ENCODE data around the gene PRSS27. TPM values are rescaled to one million over a fixed set of nuclear protein-coding genes. Genes with fewer than 3 reads are reported as not detected.

PRSS27 gene
- total and polyA plus RNA-seq, 2 donors: 0.28 to 6.5 TPM

DNA sequence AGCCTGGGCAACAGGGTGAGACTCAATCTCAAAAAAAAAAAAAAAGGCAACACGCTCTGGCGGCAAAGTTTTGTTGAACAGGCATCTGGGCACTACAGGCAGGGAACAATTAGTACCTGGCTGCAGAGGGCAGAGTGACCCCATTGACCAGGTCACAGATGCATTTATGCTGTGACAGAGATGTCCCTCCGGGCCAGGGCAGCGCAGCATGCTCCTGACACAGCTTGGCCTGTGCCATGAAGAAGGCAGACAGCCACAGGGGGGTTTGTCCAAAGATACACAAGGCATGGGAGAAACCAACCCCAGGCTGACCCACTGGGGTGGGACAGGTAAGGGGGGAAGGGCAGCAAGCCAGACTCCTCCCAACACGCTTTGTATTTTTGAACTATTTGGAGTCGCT lies 24.7 kb upstream of the PRSS27 start:
- H3K9me3 ChIP-seq (ENCODE audit: control insufficient read depth in 2 of 2, insufficient read depth in 1 of 2, low read length in 1 of 2): no peaks in the 10 kb centered on the region
- H3K4me1 ChIP-seq (ENCODE audit: control insufficient read depth in 2 of 2, insufficient read depth in 2 of 2, low read length in 2 of 2): peaks cover 0 to 9% of the 10 kb centered on the region in 2 donors
- no peaks in the 10 kb centered on the region for H3K27me3 ChIP-seq (ENCODE audit: control insufficient read depth in 2 of 2, insufficient read depth in 1 of 2, low read length in 1 of 2)
- DNase-seq (ENCODE audit: low read depth in 6 of 9, low spot score in 9 of 9): no peak
- H3K27ac ChIP-seq (ENCODE audit: low read depth in 1 of 2, low read length in 1 of 2): no peak overlapping the region
- peaks cover 0 to 4% of the 10 kb centered on the region in 2 donors for H3K36me3 ChIP-seq (ENCODE audit: control insufficient read depth in 2 of 2, insufficient read depth in 2 of 2, low read length in 1 of 2)
- WGBS: 96% methylated on average over 6 of the region's 6 CpGs
- H3K4me3 ChIP-seq (ENCODE audit: low read length in 2 of 2): no peak overlapping the region

GRCh38 chr16:2743007-2743810 lies 23.2 kb upstream of the PRSS27 start:
- H3K9me3 ChIP-seq (ENCODE audit: control insufficient read depth in 2 of 2, insufficient read depth in 1 of 2, low read length in 1 of 2): no peaks in the 10 kb centered on the region
- H3K27me3 ChIP-seq (ENCODE audit: control insufficient read depth in 2 of 2, insufficient read depth in 1 of 2, low read length in 1 of 2): no peaks in the 10 kb centered on the region
- H3K4me1 ChIP-seq (ENCODE audit: control insufficient read depth in 2 of 2, insufficient read depth in 2 of 2, low read length in 2 of 2): peaks cover 0 to 16% of the 10 kb centered on the region in 2 donors
- H3K4me3 ChIP-seq (ENCODE audit: low read length in 2 of 2): no peak overlapping the region
- no peak overlapping the region for H3K27ac ChIP-seq (ENCODE audit: low read depth in 1 of 2, low read length in 1 of 2)
- 95% methylated on average over 19 of the region's 19 CpGs for WGBS
- H3K36me3 ChIP-seq (ENCODE audit: control insufficient read depth in 2 of 2, insufficient read depth in 2 of 2, low read length in 1 of 2): no peaks in the 10 kb centered on the region
- no peak for DNase-seq (ENCODE audit: low read depth in 6 of 9, low spot score in 9 of 9)

DNA sequence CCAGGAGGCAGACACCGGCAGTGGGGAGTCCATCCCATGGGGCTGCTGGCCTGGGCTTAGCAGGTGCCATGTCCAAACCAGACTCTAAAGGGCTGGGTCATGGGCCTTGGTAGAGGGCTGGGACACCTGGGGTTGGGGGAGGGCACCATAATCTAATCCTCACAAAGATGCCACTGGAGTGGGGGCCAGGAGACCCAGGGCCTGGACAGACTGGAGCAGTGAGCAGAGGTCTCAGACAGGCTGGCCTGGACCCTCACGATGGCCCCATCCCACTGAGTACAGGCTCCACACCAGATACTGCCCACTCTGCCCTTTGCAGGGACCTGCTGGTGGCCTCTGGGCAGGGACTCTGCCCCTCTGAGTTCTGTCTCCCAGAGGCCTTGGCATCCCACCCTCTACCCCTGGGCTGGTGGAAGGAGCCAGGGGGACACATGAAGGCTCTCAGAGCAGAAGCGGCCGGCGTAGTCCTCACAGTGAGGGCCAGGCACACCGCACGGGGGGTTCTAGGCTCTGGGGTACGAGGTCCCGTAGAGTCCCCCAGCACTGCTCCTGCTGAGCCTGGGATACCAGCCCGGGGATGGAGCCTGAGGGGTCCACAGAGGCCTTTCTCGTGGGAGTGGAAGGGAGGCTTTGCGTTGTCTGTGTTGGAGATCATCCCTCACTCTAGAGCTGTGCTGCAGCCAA lies 22.4 kb upstream of the PRSS27 start:
- H3K9me3 ChIP-seq (ENCODE audit: control insufficient read depth in 2 of 2, insufficient read depth in 1 of 2, low read length in 1 of 2): no peaks in the 10 kb centered on the region
- peaks cover 0 to 16% of the 10 kb centered on the region in 2 donors for H3K4me1 ChIP-seq (ENCODE audit: control insufficient read depth in 2 of 2, insufficient read depth in 2 of 2, low read length in 2 of 2)
- no peaks in the 10 kb centered on the region for H3K36me3 ChIP-seq (ENCODE audit: control insufficient read depth in 2 of 2, insufficient read depth in 2 of 2, low read length in 1 of 2)
- WGBS: 96% methylated on average over 12 of the region's 12 CpGs
- no peak overlapping the region for H3K4me3 ChIP-seq (ENCODE audit: low read length in 2 of 2)
- DNase-seq (ENCODE audit: low read depth in 6 of 9, low spot score in 9 of 9): no peak
- H3K27ac ChIP-seq (ENCODE audit: low read depth in 1 of 2, low read length in 1 of 2): no peak overlapping the region
- no peaks in the 10 kb centered on the region for H3K27me3 ChIP-seq (ENCODE audit: control insufficient read depth in 2 of 2, insufficient read depth in 1 of 2, low read length in 1 of 2)

DNA sequence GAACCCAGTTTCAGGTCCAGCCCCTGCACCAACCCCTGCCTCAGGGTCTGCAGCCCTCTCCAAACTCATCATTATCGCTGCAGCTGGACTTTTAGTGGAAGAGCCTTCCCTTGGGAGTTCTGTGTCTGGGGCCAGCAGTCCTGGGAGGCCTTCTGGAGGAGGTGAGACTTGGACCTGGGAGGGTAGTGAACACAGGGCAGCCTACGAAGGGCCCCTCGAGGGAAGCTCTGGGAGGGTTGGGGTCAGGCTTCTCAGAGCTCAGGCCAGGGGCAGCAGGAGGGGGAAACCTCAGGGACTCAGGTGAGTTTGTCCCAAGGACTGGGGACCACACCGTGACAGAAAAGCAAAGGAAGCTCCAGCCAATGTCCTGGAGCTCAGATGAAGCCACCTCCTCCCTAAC lies 21.1 kb upstream of the PRSS27 start:
- no peak for DNase-seq (ENCODE audit: low read depth in 6 of 9, low spot score in 9 of 9)
- H3K9me3 ChIP-seq (ENCODE audit: control insufficient read depth in 2 of 2, insufficient read depth in 1 of 2, low read length in 1 of 2): no peaks in the 10 kb centered on the region
- 95% methylated on average over 4 of the region's 4 CpGs for WGBS
- H3K27ac ChIP-seq (ENCODE audit: low read depth in 1 of 2, low read length in 1 of 2): no peak overlapping the region
- no peaks in the 10 kb centered on the region for H3K36me3 ChIP-seq (ENCODE audit: control insufficient read depth in 2 of 2, insufficient read depth in 2 of 2, low read length in 1 of 2)
- H3K27me3 ChIP-seq (ENCODE audit: control insufficient read depth in 2 of 2, insufficient read depth in 1 of 2, low read length in 1 of 2): no peaks in the 10 kb centered on the region
- peaks cover 0 to 16% of the 10 kb centered on the region in 2 donors for H3K4me1 ChIP-seq (ENCODE audit: control insufficient read depth in 2 of 2, insufficient read depth in 2 of 2, low read length in 2 of 2)
- H3K4me3 ChIP-seq (ENCODE audit: low read length in 2 of 2): no peak overlapping the region

- Histone ChIP-seq H3K9me3 (ENCODE audit: control insufficient read depth in 2 of 2, insufficient read depth in 1 of 2, low read length in 1 of 2) (no peaks in the 10 kb centered on the region), H3K27ac (ENCODE audit: low read depth in 1 of 2, low read length in 1 of 2) (no peak overlapping the region), H3K36me3 (ENCODE audit: control insufficient read depth in 2 of 2, insufficient read depth in 2 of 2, low read length in 1 of 2) (no peaks in the 10 kb centered on the region), H3K27me3 (ENCODE audit: control insufficient read depth in 2 of 2, insufficient read depth in 1 of 2, low read length in 1 of 2) (no peaks in the 10 kb centered on the region), H3K4me1 (ENCODE audit: control insufficient read depth in 2 of 2, insufficient read depth in 2 of 2, low read length in 2 of 2) (peaks cover 0 to 16% of the 10 kb centered on the region in 2 donors), H3K4me3 (ENCODE audit: low read length in 2 of 2) (no peak overlapping the region)
- WGBS: 97% methylated on average over 6 of the region's 6 CpGs
- DNase-seq (ENCODE audit: low read depth in 6 of 9, low spot score in 9 of 9): no peak
These were observed 20.5 kb upstream of the PRSS27 start for GRCh38 chr16:2740476-2740875.

- H3K27ac ChIP-seq (ENCODE audit: low read depth in 1 of 2, low read length in 1 of 2): no peak overlapping the region
- DNase-seq (ENCODE audit: low read depth in 6 of 9, low spot score in 9 of 9): no peak
- H3K27me3 ChIP-seq (ENCODE audit: control insufficient read depth in 2 of 2, insufficient read depth in 1 of 2, low read length in 1 of 2): no peaks in the 10 kb centered on the region
- H3K4me1 ChIP-seq (ENCODE audit: control insufficient read depth in 2 of 2, insufficient read depth in 2 of 2, low read length in 2 of 2): peaks cover 0 to 16% of the 10 kb centered on the region in 2 donors
- WGBS: 96% methylated on average over 8 of the region's 8 CpGs
- no peaks in the 10 kb centered on the region for H3K9me3 ChIP-seq (ENCODE audit: control insufficient read depth in 2 of 2, insufficient read depth in 1 of 2, low read length in 1 of 2)
- H3K36me3 ChIP-seq (ENCODE audit: control insufficient read depth in 2 of 2, insufficient read depth in 2 of 2, low read length in 1 of 2): no peaks in the 10 kb centered on the region
- no peak overlapping the region for H3K4me3 ChIP-seq (ENCODE audit: low read length in 2 of 2)
These were observed 19.8 kb upstream of the PRSS27 start for GRCh38 chr16:2739625-2740430.

DNA sequence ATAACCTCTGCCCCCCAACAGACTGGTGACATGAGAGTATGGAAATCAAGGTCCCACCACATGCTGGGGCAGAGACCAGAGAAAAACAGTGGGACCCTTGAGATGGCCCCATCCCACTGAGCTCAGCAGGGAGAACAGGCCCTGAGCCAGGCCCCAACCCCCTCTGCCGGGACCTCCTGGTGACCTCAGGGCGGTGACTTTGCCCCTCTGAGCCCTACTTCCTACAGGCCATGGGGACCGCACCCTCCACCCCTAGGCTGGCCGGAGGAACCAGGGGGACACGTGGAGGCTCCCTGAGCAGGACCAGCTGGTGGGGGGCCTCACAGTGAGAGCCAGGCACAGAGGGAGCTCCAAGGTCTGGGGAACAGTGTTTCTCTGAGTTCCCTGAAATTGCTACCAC lies 18.6 kb upstream of the PRSS27 start:
- Histone ChIP-seq H3K27ac (ENCODE audit: low read depth in 1 of 2, low read length in 1 of 2) (no peak overlapping the region), H3K36me3 (ENCODE audit: control insufficient read depth in 2 of 2, insufficient read depth in 2 of 2, low read length in 1 of 2) (no peaks in the 10 kb centered on the region), H3K4me3 (ENCODE audit: low read length in 2 of 2) (no peak overlapping the region), H3K9me3 (ENCODE audit: control insufficient read depth in 2 of 2, insufficient read depth in 1 of 2, low read length in 1 of 2) (no peaks in the 10 kb centered on the region), H3K4me1 (ENCODE audit: control insufficient read depth in 2 of 2, insufficient read depth in 2 of 2, low read length in 2 of 2) (peaks cover 0 to 16% of the 10 kb centered on the region in 2 donors), H3K27me3 (ENCODE audit: control insufficient read depth in 2 of 2, insufficient read depth in 1 of 2, low read length in 1 of 2) (no peaks in the 10 kb centered on the region)
- DNase-seq (ENCODE audit: low read depth in 6 of 9, low spot score in 9 of 9): no peak
- WGBS: 97% methylated on average over 5 of the region's 5 CpGs

- no peak for DNase-seq (ENCODE audit: low read depth in 6 of 9, low spot score in 9 of 9)
- peaks cover 0 to 16% of the 10 kb centered on the region in 2 donors for H3K4me1 ChIP-seq (ENCODE audit: control insufficient read depth in 2 of 2, insufficient read depth in 2 of 2, low read length in 2 of 2)
- H3K36me3 ChIP-seq (ENCODE audit: control insufficient read depth in 2 of 2, insufficient read depth in 2 of 2, low read length in 1 of 2): no peaks in the 10 kb centered on the region
- no peaks in the 10 kb centered on the region for H3K9me3 ChIP-seq (ENCODE audit: control insufficient read depth in 2 of 2, insufficient read depth in 1 of 2, low read length in 1 of 2)
- 79% methylated on average over 7 of the region's 7 CpGs for WGBS
- no peak overlapping the region for H3K27ac ChIP-seq (ENCODE audit: low read depth in 1 of 2, low read length in 1 of 2)
- H3K4me3 ChIP-seq (ENCODE audit: low read length in 2 of 2): no peak overlapping the region
- H3K27me3 ChIP-seq (ENCODE audit: control insufficient read depth in 2 of 2, insufficient read depth in 1 of 2, low read length in 1 of 2): no peaks in the 10 kb centered on the region
These were observed 17.9 kb upstream of the PRSS27 start for GRCh38 chr16:2737895-2738418.

Measured in thymus (tissue), 11 donors.